Hepatocyte (in vitro differentiated cells): ENCODE data around the gene ATP9B. TPM values are rescaled to one million over a fixed set of nuclear protein-coding genes. Genes with fewer than 3 reads are reported as not detected.

Experiments
- DNase-seq: peaks from one replicate; pipeline ENCODE4 v3.0.0-alpha.2; 2016; ENCODE audit warnings: low spot score
- H2AFZ ChIP-seq: fragments of 200-600 bp; sonication (generic); 2 replicates; pipeline ENCODE4 v1.6.0; 2016; ENCODE audit warnings: antibody characterized with exemption, mild to moderate bottlenecking
- H3K27ac ChIP-seq: fragments of 200-600 bp; sonication (generic); 2 replicates; pipeline ENCODE4 v1.5.1; 2016; ENCODE audit warnings: mild to moderate bottlenecking
- H3K27me3 ChIP-seq: fragments of 200-600 bp; sonication (generic); 2 replicates; pipeline ENCODE4 v1.6.1; 2016
- H3K36me3 ChIP-seq: fragments of 200-600 bp; sonication (generic); replicated peaks from 2 replicates; pipeline ENCODE4 v1.5.1; 2016; ENCODE audit warnings: low read depth; ENCODE audit not compliant: insufficient read depth
- H3K4me1 ChIP-seq: fragments of 200-600 bp; sonication (generic); 2 replicates; pipeline ENCODE4 v1.5.1; 2016; ENCODE audit warnings: mild to moderate bottlenecking, moderate library complexity; ENCODE audit not compliant: insufficient read depth
- H3K4me2 ChIP-seq: fragments of 200-600 bp; sonication (generic); 2 replicates; pipeline ENCODE4 v1.6.0; 2016
- H3K4me3 ChIP-seq: fragments of 200-600 bp; sonication (generic); 2 replicates; pipeline ENCODE4 v1.5.1; 2016; ENCODE audit warnings: mild to moderate bottlenecking
- H3K79me2 ChIP-seq: fragments of 200-600 bp; sonication (generic); 2 replicates; pipeline ENCODE4 v1.6.0; 2017; ENCODE audit warnings: mild to moderate bottlenecking
- H3K9me2 ChIP-seq: fragments of 200-600 bp; sonication (generic); replicated peaks from 2 replicates; pipeline ENCODE4 v1.6.0; 2017; ENCODE audit warnings: mild to moderate bottlenecking; ENCODE audit not compliant: insufficient read depth
- H3K9me3 ChIP-seq: fragments of 200-600 bp; sonication (generic); 2 replicates; pipeline ENCODE4 v1.5.1; 2016; ENCODE audit warnings: low read depth, mild to moderate bottlenecking
- H4K20me1 ChIP-seq: fragments of 200-600 bp; sonication (generic); 2 replicates; pipeline ENCODE4 v1.6.0; 2016; ENCODE audit warnings: mild to moderate bottlenecking; ENCODE audit not compliant: insufficient read depth, poor library complexity, severe bottlenecking
- EZH2 ChIP-seq: fragments of 200-600 bp; sonication (generic); IDR thresholded peaks from 2 replicates; pipeline ENCODE4 v1.6.1; 2016; ENCODE audit warnings: antibody characterized with exemption, mild to moderate bottlenecking, borderline replicate concordance
- EZH2phosphoT487 ChIP-seq: fragments of 200-600 bp; sonication (generic); IDR thresholded peaks from one replicate; pipeline ENCODE4 v1.6.1; 2018; ENCODE audit warnings: antibody characterized with exemption, mild to moderate bottlenecking, low read depth, moderate library complexity; ENCODE audit not compliant: unreplicated experiment, severe bottlenecking
- WGBS: methylation state at CpG from one replicate; pipeline ENCODE4 v1.1.6; 2016; ENCODE audit warnings: low lambda C conversion rate; ENCODE audit errors: missing lambda C conversion rate; 5-methylcytosine and 5-hydroxymethylcytosine counted together
- polyA plus RNA-seq: library from polyadenylated mRNA; unstranded; fragments of >200 nt; fragmentation: Nextera tagmentation; extraction: Ambion mirVana; gene quantifications from 2 replicates; pipeline ENCODE4 v1.2.1, GENCODE V29; 2016
- total RNA-seq: library from RNA; depleted of rRNA; stranded (reverse); fragments of >200 nt; gene quantifications from 2 replicates; pipeline ENCODE4 v1.2.3, GENCODE V29; 2014
- TF ChIP-seq, protein P1 (sequence below): fragments of 200-600 bp; sonication (generic); IDR thresholded peaks from 2 replicates; pipeline ENCODE4 v1.5.1; 2016; ENCODE audit warnings: antibody characterized with exemption, mild to moderate bottlenecking; ENCODE audit not compliant: poor library complexity

The ATP9B gene
- total and polyA plus RNA-seq, 2 experiments from 2014 or later, result 14.6 to 23.8 TPM

DNA sequence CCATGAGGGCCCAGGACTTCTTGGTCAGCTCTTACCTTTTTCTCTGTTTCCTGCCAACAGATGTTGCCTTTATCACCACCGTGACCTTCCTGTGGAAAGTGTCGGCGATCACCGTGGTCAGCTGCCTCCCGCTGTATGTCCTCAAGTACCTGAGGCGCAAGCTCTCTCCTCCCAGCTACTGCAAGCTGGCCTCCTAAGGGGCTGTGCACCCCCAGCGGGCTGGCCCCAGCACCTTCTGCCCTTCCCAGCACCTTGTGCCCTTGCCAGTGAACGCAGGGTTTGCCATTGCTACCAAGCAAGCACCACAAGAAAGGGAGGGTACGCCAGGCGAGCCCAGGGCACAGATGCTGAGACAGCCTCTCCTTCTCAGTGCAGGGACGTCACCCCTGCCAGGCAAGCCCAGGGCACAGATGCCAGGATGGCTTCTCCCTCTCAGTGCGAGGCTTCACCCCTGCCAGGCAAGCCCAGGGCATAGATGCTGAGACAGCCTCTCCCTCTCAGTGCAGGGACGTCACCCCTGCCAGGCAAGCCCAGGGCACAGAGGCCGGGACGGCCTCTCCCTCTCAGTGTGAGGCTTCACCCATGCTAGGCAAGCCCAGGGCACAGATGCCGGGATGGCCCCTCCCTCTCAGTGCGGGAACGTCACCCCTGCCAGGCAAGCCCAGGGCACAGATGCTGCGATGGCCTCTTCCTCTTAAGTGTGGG, 308.1 kb downstream of the ATP9B start:
- Histone ChIP-seq H3K79me2 (no peaks in the 10 kb centered on the region), H3K4me1 (no peaks in the 10 kb centered on the region), H4K20me1 (no peaks in the 10 kb centered on the region), H3K9me2 (no peaks in the 10 kb centered on the region), H3K4me3 (no peak overlapping the region), H3K27me3 (no peaks in the 10 kb centered on the region), H3K9me3 (no peaks in the 10 kb centered on the region), H2AFZ (no peak overlapping the region), H3K27ac (no peak overlapping the region), H3K36me3 (no peaks in the 10 kb centered on the region), H3K4me2 (no peak overlapping the region)
- WGBS, result 97% methylated on average over 19 of the region's 19 CpGs
- TF ChIP-seq EZH2, result no peak
- TF ChIP-seq EZH2phosphoT487, result no peak
- TF ChIP-seq, protein P1, sequence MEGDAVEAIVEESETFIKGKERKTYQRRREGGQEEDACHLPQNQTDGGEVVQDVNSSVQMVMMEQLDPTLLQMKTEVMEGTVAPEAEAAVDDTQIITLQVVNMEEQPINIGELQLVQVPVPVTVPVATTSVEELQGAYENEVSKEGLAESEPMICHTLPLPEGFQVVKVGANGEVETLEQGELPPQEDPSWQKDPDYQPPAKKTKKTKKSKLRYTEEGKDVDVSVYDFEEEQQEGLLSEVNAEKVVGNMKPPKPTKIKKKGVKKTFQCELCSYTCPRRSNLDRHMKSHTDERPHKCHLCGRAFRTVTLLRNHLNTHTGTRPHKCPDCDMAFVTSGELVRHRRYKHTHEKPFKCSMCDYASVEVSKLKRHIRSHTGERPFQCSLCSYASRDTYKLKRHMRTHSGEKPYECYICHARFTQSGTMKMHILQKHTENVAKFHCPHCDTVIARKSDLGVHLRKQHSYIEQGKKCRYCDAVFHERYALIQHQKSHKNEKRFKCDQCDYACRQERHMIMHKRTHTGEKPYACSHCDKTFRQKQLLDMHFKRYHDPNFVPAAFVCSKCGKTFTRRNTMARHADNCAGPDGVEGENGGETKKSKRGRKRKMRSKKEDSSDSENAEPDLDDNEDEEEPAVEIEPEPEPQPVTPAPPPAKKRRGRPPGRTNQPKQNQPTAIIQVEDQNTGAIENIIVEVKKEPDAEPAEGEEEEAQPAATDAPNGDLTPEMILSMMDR, result no peak
- no peak for DNase-seq

DNA sequence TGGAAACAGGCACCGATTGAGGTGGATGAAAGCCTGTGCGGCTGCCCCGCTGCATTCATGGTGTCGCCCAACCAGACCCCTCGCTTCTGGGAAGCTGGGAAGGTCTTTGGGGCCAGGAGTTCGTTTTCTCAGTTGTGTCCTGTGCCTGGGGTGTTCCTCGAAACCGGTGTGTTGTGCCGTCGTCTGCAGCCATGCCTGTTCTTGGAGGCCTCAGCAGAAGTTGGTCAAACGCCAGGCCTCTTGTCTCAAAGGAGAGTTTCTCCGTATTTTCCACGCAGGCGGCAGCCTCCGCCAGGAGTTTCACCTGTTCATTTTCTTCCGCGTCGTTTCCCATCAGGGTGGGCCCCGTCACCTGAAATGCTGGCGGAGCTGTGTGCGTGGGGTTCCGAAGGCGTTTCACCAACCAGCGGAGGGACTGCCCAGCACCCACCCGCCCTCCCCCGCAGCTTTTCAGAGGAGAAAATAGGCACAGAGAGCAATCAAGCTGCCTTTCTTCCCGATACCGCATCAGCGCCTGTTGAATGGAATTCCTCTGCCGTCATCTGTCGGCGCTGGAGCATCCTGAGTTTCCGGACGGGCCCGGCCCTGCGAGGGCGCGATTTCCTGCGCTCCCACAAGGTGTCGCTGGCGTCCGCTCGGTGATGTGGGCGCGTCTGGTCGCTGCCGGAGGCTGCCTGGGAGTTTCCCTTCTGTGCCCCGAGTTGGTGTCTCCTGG, 309.5 kb downstream of the ATP9B start:
- no peak overlapping the region for H2AFZ ChIP-seq
- no peak overlapping the region for H3K4me3 ChIP-seq
- no peaks in the 10 kb centered on the region for H3K9me3 ChIP-seq
- H3K79me2 ChIP-seq, result no peaks in the 10 kb centered on the region
- H3K27me3 ChIP-seq, result no peaks in the 10 kb centered on the region
- H3K9me2 ChIP-seq, result no peaks in the 10 kb centered on the region
- peak; percentile 89 for DNase-seq
- H3K4me1 ChIP-seq, result no peaks in the 10 kb centered on the region
- WGBS, result 45% methylated on average over 48 of the region's 48 CpGs
- no peak overlapping the region for H3K4me2 ChIP-seq
- TF ChIP-seq EZH2 (no peak), EZH2phosphoT487 (no peak)
- TF ChIP-seq, protein P1, result peak; percentile 99
- no peaks in the 10 kb centered on the region for H4K20me1 ChIP-seq
- H3K36me3 ChIP-seq, result no peaks in the 10 kb centered on the region
- no peak overlapping the region for H3K27ac ChIP-seq

DNA sequence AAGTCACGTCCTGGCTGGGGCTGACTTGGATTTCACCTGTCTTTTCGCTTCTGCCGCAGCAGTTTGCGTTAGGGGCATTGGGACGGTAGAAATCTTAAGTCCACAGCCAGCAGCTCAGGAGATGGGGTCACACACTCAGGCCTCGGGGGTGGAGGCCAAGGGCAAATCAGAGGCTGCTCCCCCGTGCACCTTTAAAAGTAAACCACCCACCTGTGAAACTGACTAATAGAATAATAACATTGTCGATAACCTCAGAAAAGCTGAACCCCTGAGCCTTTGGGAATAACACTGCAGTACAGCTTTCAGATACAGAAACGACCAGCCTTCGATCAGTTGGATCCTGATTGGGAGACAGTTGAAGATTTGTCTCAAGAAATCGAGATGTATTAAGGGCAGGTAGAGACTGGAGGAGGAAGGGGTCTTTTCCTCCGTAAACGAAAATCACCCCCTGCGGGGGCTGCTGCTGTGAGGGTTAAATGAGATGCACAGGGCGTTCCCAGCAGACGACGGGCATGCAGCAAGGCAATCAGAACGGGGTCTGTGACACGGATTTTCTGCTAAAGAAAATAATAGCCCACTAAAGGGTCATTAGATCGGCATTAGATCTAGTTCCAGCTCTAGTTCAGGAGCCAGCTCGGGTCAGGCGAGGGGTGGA, 310.2 kb downstream of the ATP9B start:
- no peak overlapping the region for H3K4me2 ChIP-seq
- TF ChIP-seq EZH2phosphoT487, result no peak
- TF ChIP-seq, protein P1, result no peak
- TF ChIP-seq EZH2, result no peak
- DNase-seq, result no peak

More for the DNA sequence above, 310.2 kb downstream of the ATP9B start:
- no peaks in the 10 kb centered on the region for H3K36me3 ChIP-seq
- H3K9me2 ChIP-seq, result no peaks in the 10 kb centered on the region
- H4K20me1 ChIP-seq, result no peaks in the 10 kb centered on the region
- H2AFZ ChIP-seq, result no peak overlapping the region
- H3K4me1 ChIP-seq, result no peaks in the 10 kb centered on the region
- H3K79me2 ChIP-seq, result no peaks in the 10 kb centered on the region
- no peak overlapping the region for H3K27ac ChIP-seq
- no peaks in the 10 kb centered on the region for H3K9me3 ChIP-seq
- H3K27me3 ChIP-seq, result no peaks in the 10 kb centered on the region
- WGBS, result 75% methylated on average over 22 of the region's 22 CpGs
- H3K4me3 ChIP-seq, result no peak overlapping the region
